Esophagus squamous epithelium (tissue), 4 donors: Measurements from ENCODE around the gene CHSY3.

Experiments used
- POLR2A ChIP-seq, 4 donors: fragments of 450-650 bp; IDR thresholded peaks; one replicate each; pipeline ENCODE4 v1.6.1; 2017; ENCODE audit warnings: antibody characterized with exemption in 4 of 4, mild to moderate bottlenecking in 4 of 4, moderate library complexity in 3 of 4
- TF ChIP-seq, protein P1 (sequence below), 6 experiments: fragments of 450-650 bp in 4 of 6; fragments of 200-600 bp in 2 of 6; sonication (generic) in 2 of 6; IDR thresholded peaks; one replicate each; pipeline ENCODE4 v1.5.1; 2016 to 2019; ENCODE audit warnings: antibody characterized with exemption in 6 of 6, mild to moderate bottlenecking in 4 of 6, moderate library complexity in 4 of 6

DNA sequence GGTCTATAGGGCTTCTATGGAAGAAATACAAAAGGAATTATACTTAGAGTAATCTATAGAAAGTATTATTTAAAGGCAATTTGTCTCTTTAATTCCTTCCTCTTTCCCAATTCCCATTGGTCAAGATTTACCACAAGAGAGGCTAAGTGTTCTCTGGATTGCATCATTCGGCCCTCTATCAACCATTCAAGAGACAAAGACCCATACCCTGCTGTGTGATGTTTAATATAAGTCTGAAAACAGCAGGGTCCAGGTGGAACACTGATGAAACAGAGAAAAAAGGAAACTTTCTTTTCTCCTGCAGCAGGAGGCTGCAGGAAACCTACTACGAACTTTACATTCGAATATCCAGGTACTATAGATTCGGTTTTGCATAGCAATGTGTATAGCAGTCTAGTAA, 323.4 kb downstream of the CHSY3 start:
- TF ChIP-seq, protein P1, sequence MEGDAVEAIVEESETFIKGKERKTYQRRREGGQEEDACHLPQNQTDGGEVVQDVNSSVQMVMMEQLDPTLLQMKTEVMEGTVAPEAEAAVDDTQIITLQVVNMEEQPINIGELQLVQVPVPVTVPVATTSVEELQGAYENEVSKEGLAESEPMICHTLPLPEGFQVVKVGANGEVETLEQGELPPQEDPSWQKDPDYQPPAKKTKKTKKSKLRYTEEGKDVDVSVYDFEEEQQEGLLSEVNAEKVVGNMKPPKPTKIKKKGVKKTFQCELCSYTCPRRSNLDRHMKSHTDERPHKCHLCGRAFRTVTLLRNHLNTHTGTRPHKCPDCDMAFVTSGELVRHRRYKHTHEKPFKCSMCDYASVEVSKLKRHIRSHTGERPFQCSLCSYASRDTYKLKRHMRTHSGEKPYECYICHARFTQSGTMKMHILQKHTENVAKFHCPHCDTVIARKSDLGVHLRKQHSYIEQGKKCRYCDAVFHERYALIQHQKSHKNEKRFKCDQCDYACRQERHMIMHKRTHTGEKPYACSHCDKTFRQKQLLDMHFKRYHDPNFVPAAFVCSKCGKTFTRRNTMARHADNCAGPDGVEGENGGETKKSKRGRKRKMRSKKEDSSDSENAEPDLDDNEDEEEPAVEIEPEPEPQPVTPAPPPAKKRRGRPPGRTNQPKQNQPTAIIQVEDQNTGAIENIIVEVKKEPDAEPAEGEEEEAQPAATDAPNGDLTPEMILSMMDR (IDR thresholded peaks at IDR 0.05), result no peak
- no peak for TF ChIP-seq POLR2A (IDR thresholded peaks at IDR 0.05)
